22Rv1 (cell line): ENCODE data around the gene STX12.
"Not testable (repeated sequence)": the region's sequence is repeated elsewhere in the genome, so short reads cannot be mapped to it uniquely, and the experiment has no call there.

Experiments used
- H3K27ac ChIP-seq: fragments of 450-650 bp; 2 replicates; pipeline ENCODE4 v1.5.1; 2017
- ZFX ChIP-seq: fragments of 450-650 bp; IDR thresholded peaks from 2 replicates; pipeline ENCODE4 v1.6.1; 2017; ENCODE audit warnings: antibody characterized with exemption, borderline replicate concordance
- TF ChIP-seq, protein P1 (sequence below): fragments of 450-650 bp; IDR thresholded peaks from 2 replicates; pipeline ENCODE4 v1.5.1; 2017; ENCODE audit warnings: mild to moderate bottlenecking

Gene STX12

GRCh38 chr1:27778056-27778455 lies 5.0 kb downstream of the STX12 start:
- TF ChIP-seq ZFX, result no peak
- TF ChIP-seq, protein P1, sequence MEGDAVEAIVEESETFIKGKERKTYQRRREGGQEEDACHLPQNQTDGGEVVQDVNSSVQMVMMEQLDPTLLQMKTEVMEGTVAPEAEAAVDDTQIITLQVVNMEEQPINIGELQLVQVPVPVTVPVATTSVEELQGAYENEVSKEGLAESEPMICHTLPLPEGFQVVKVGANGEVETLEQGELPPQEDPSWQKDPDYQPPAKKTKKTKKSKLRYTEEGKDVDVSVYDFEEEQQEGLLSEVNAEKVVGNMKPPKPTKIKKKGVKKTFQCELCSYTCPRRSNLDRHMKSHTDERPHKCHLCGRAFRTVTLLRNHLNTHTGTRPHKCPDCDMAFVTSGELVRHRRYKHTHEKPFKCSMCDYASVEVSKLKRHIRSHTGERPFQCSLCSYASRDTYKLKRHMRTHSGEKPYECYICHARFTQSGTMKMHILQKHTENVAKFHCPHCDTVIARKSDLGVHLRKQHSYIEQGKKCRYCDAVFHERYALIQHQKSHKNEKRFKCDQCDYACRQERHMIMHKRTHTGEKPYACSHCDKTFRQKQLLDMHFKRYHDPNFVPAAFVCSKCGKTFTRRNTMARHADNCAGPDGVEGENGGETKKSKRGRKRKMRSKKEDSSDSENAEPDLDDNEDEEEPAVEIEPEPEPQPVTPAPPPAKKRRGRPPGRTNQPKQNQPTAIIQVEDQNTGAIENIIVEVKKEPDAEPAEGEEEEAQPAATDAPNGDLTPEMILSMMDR, result no peak

DNA sequence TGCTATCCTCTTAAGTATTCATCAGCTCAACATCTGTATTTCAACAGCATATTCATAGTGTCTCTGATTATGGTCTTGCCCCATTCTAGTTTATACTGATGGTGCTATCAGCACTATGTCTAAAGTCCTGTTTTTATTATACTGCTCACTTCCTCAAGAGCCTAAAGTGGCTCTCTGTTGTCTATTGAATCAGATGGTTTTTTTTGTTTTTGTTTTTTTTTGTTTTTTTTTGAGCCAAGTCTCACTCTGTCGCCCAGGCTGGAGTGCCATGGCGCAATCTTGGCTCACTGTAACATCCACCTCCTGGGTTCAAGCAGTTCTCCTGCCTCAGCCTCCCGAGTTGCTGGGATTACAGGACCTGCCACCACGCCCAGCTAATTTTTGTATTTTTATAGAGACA lies 6.1 kb downstream of the STX12 start:
- TF ChIP-seq, protein P1, result no peak
- TF ChIP-seq ZFX, result no peak
- H3K27ac ChIP-seq, result no peak overlapping the region

More at GRCh38 chr1:27778056-27778455, 5.0 kb downstream of the STX12 start:
- no peak overlapping the region for H3K27ac ChIP-seq

DNA sequence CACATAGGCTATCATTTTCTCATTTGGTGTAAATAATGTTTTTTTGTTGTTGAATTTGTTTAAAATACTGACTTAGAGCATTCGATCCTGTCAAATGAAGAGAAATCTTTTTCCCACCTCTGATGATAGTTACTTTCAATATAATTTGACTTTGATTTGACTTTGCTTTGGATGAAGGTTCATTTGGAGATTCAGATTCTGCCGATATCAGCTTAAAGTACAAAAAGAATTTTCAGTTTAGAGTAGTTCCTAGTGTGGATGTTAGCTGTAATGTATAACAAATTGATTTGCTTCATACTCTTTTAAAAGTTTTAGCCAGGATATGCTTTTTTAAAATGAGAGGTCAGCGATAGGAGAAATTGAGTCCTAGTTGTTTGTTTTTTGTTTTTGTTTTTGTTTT lies 9.9 kb downstream of the STX12 start:
- H3K27ac ChIP-seq, result no peak overlapping the region
- TF ChIP-seq, protein P1, result no peak
- TF ChIP-seq ZFX, result no peak

GRCh38 chr1:27784700-27785099 lies 11.7 kb downstream of the STX12 start:
- H3K27ac ChIP-seq, result no peak overlapping the region
- TF ChIP-seq ZFX, result no peak
- TF ChIP-seq, protein P1, result no peak

GRCh38 chr1:27785781-27786455 lies 12.9 kb downstream of the STX12 start:
- TF ChIP-seq ZFX, result no peak
- TF ChIP-seq, protein P1, result no peak
- no peak overlapping the region for H3K27ac ChIP-seq

- no peak overlapping the region for H3K27ac ChIP-seq
- no peak for TF ChIP-seq ZFX
- TF ChIP-seq, protein P1, result no peak
These were observed 14.9 kb downstream of the STX12 start for GRCh38 chr1:27787895-27788294.

GRCh38 chr1:27789540-27790041 lies 16.6 kb downstream of the STX12 start:
- TF ChIP-seq ZFX, result no peak
- TF ChIP-seq, protein P1, result no peak
- no peak overlapping the region for H3K27ac ChIP-seq

- not testable (repeated sequence) for H3K27ac ChIP-seq
These were observed 17.3 kb downstream of the STX12 start for GRCh38 chr1:27790270-27790669.
